Gastroesophageal sphincter (tissue), 3 donors: ENCODE data around the gene ARHGAP5.

Source experiments
- CTCF ChIP-seq, 4 experiments: fragments of 200-600 bp in 2 of 4; fragments of 450-650 bp in 2 of 4; sonication (generic) in 1 of 4; IDR thresholded peaks; one replicate each; pipeline ENCODE4 v1.5.1; 2017 to 2019; ENCODE audit warnings: antibody characterized with exemption in 4 of 4, mild to moderate bottlenecking in 2 of 4, moderate library complexity in 2 of 4
- EP300 ChIP-seq: sonication (generic); formaldehyde crosslinking; IDR thresholded peaks from one replicate; pipeline ENCODE4 v1.6.1; 2017; ENCODE audit warnings: antibody characterized with exemption, mild to moderate bottlenecking
- POLR2A ChIP-seq, 2 donors: fragments of 450-650 bp; IDR thresholded peaks; one replicate each; pipeline ENCODE4 v1.6.1; 2017; ENCODE audit warnings: antibody characterized with exemption in 2 of 2, mild to moderate bottlenecking in 2 of 2, moderate library complexity in 1 of 2
- POLR2AphosphoS5 ChIP-seq: sonication (generic); formaldehyde crosslinking; IDR thresholded peaks from one replicate; pipeline ENCODE4 v1.6.1; 2017; ENCODE audit warnings: antibody characterized with exemption

- TF ChIP-seq EP300: no peak
- TF ChIP-seq CTCF (IDR thresholded peaks at IDR 0.05): peak in 3 of 4 experiments; percentile 16 to 41 (median 41)
- TF ChIP-seq POLR2AphosphoS5: peak; percentile 82
- TF ChIP-seq POLR2A (IDR thresholded peaks at IDR 0.05): peak; percentile 50 to 62
Observed at GRCh38 chr14:32077081-32078022, at the start of gene ARHGAP5.
